Activated CD8-positive, alpha-beta T cell treated with anti-CD3 and anti-CD28 coated beads for 36 hours (primary cell): ENCODE results near the gene CLIP4. TPM values are rescaled to one million over a fixed set of nuclear protein-coding genes. Genes with fewer than 3 reads are reported as not detected.
A peak's percentile ranks its signal among the peaks of the same experiment; 100 is the strongest.

ENCODE experiments used
- ATAC-seq: fragments of 200-7000 bp; cut with Tn5 transposase; one replicate; pipeline ENCODE4 v1.10.0; 2021; ENCODE audit warnings: mild to moderate bottlenecking, moderate library complexity
- CTCF ChIA-PET: fragments of 350-600 bp; sonication (Branson Sonifier 250); formaldehyde crosslinking; loops from one replicate; lab custom pipeline; 2021; ENCODE audit warnings: antibody characterized with exemption; lab: Charles Lee
- POLR2A ChIA-PET: fragments of 350-600 bp; sonication (Branson Sonifier 250); formaldehyde crosslinking; loops from one replicate; lab custom pipeline; 2021; ENCODE audit warnings: antibody characterized with exemption; lab: Charles Lee
- DNase-seq: peaks from one replicate; pipeline ENCODE4 v3.0.0-alpha.2; 2020
- H3K27ac Mint-ChIP-seq: one replicate; pipeline ENCODE4 v1.8.0; 2021; ENCODE audit warnings: mild to moderate bottlenecking, mixed read lengths
- H3K27me3 Mint-ChIP-seq: one replicate; pipeline ENCODE4 v1.8.0; 2021; ENCODE audit warnings: mixed read lengths
- H3K36me3 Mint-ChIP-seq: one replicate; pipeline ENCODE4 v1.8.0; 2021; ENCODE audit warnings: low read depth, mixed read lengths
- H3K4me1 Mint-ChIP-seq: one replicate; pipeline ENCODE4 v1.8.0; 2021; ENCODE audit warnings: low read depth, mixed read lengths
- H3K4me3 Mint-ChIP-seq: one replicate; pipeline ENCODE4 v1.8.0; 2021; ENCODE audit warnings: mild to moderate bottlenecking, moderate library complexity, mixed read lengths
- H3K9me3 Mint-ChIP-seq: one replicate; pipeline ENCODE4 v1.8.0; 2021; ENCODE audit warnings: mixed read lengths
- intact Hi-C: fragments of 100-400 bp; cut with micrococcal nuclease; formaldehyde crosslinking; loops from one replicate; pipeline ENCODE4 v1.10.0; 2022
- total RNA-seq, 2 experiments: library from RNA; stranded (reverse); gene quantifications; one replicate each; pipeline ENCODE4 v1.2.3, GENCODE V29; 2021
- TF ChIP-seq, protein P1 (sequence below): fragments of 200-600 bp; IDR thresholded peaks from one replicate; pipeline ENCODE4 v1.8.0; 2022; ENCODE audit warnings: antibody characterized with exemption, mild to moderate bottlenecking

CLIP4 gene
- total RNA-seq, 2 experiments from 2014 or later = 25.3 to 28.3 TPM

DNA sequence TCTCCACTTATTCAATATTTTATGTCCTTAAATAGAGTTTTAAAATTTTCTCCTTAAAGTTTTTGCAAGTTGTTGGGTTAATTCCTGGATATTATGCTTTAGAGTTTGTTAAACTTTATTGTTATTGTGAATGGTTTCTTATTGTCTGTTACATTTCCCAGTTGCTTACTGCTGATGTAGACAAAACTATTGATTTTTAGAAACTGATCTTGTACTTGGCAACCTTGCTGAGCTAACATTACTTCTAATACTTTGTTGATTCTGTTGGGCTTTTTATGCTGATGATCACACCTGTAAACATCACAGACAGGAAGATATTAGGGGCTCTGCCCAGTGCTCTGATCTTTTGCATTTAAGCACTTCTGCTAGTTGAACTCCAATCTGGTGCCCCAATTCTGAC is 2.8 kb upstream of the CLIP4 start:
- H3K4me3 Mint-ChIP-seq = no peak overlapping the region
- no peak overlapping the region for H3K27ac Mint-ChIP-seq
- ATAC-seq (no peak), DNase-seq (no peak)
- intact Hi-C loops = loop anchor here (10.0 kb wide), 1 partner anchor 98 kb away; no protein-coding TSS in a partner anchor
- POLR2A ChIA-PET = no interaction called here
- TF ChIP-seq, protein P1, sequence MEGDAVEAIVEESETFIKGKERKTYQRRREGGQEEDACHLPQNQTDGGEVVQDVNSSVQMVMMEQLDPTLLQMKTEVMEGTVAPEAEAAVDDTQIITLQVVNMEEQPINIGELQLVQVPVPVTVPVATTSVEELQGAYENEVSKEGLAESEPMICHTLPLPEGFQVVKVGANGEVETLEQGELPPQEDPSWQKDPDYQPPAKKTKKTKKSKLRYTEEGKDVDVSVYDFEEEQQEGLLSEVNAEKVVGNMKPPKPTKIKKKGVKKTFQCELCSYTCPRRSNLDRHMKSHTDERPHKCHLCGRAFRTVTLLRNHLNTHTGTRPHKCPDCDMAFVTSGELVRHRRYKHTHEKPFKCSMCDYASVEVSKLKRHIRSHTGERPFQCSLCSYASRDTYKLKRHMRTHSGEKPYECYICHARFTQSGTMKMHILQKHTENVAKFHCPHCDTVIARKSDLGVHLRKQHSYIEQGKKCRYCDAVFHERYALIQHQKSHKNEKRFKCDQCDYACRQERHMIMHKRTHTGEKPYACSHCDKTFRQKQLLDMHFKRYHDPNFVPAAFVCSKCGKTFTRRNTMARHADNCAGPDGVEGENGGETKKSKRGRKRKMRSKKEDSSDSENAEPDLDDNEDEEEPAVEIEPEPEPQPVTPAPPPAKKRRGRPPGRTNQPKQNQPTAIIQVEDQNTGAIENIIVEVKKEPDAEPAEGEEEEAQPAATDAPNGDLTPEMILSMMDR = no peak
- CTCF ChIA-PET = no interaction called here
- H3K9me3 Mint-ChIP-seq = no peaks in the 10 kb centered on the region
- peaks cover 1% of the 10 kb centered on the region for H3K36me3 Mint-ChIP-seq
- H3K27me3 Mint-ChIP-seq = no peaks in the 10 kb centered on the region
- peaks cover 22% of the 10 kb centered on the region for H3K4me1 Mint-ChIP-seq

DNA sequence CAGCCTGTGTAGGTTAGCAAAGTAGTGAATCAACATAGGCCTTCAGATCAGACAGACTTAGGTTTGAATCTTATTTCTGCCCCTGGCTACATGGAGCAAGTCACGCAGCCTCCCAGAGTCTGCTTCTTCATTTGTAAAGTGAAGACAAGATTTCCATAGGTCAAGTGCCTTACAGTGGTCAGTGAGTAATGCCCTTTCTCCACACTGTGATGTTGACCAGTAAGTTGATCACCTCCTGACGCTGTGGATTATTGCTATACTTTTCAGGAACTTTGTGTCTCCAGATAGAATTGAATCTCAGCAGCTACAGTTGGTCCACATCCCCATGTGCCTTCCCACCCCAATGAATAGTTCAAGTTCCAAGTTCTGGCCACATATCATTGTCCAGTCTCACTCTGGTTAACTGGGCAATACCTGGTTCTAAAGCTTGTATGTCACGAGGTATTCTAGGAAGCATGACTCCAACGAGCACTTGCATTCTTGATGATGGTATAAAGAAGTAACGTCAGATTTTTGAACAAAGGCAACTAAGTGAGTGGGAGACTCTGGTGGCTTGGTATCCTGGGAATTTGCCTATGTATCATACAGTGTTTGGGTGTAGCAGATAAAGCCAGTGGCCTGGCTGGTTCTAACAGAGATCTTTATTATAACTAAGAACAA is 2.1 kb upstream of the CLIP4 start:
- Mint-ChIP-seq H3K27ac (no peak overlapping the region), H3K4me3 (no peak overlapping the region), H3K9me3 (no peaks in the 10 kb centered on the region), H3K4me1 (peaks cover 29% of the 10 kb centered on the region), H3K36me3 (peaks cover 1% of the 10 kb centered on the region), H3K27me3 (no peaks in the 10 kb centered on the region)
- POLR2A ChIA-PET = interaction anchor here (0.8 to 4.5 kb wide), 3 partner anchors 9 to 102 kb away, joined by 3 to 29 read pairs (median 6); no protein-coding TSS in a partner anchor
- ATAC-seq (no peak), DNase-seq (no peak)
- intact Hi-C loops = loop anchor here (10.0 kb wide), 1 partner anchor 98 kb away; no protein-coding TSS in a partner anchor
- TF ChIP-seq, protein P1 = no peak
- CTCF ChIA-PET = interaction anchor here (0.8 to 1.5 kb wide), 2 partner anchors 102 to 154 kb away, joined by 3 read pairs; no protein-coding TSS in a partner anchor

DNA sequence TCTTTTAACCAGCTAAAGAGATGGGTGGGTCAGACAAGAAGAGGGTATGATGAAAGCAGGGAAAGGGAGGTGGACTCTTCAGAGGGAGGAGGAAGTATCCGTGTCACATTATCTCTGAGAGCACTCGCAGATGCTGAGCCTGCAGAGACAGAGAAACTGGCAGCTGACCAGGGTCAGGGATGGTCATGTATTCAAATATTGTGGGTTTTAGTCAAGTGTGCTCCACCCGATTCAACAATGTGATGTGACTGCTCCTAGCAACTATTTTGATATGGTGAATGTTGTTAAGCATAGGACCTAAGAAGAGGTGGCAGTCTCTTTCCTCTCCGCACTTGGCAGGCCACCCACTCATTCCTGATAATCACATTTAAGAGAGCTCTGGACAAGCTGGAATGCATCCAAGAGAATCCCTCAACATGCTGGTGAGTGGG is 1.3 kb upstream of the CLIP4 start:
- Mint-ChIP-seq H3K4me3 (peak overlapping the region; percentile 71), H3K36me3 (peaks cover 1% of the 10 kb centered on the region), H3K27me3 (no peaks in the 10 kb centered on the region), H3K27ac (no peak overlapping the region), H3K4me1 (peaks cover 33% of the 10 kb centered on the region), H3K9me3 (no peaks in the 10 kb centered on the region)
- ATAC-seq (no peak), DNase-seq (no peak)
- ChIA-PET CTCF (interaction anchor here (0.8 to 1.5 kb wide), 2 partner anchors 103 to 155 kb away, joined by 3 read pairs; no protein-coding TSS in a partner anchor), POLR2A (interaction anchor here (0.8 to 4.5 kb wide), 4 partner anchors 9 to 103 kb away, joined by 3 to 29 read pairs (median 8); no protein-coding TSS in a partner anchor)
- intact Hi-C loops = loop anchor here (10.0 kb wide), 1 partner anchor 99 kb away; no protein-coding TSS in a partner anchor
- TF ChIP-seq, protein P1 = no peak

DNA sequence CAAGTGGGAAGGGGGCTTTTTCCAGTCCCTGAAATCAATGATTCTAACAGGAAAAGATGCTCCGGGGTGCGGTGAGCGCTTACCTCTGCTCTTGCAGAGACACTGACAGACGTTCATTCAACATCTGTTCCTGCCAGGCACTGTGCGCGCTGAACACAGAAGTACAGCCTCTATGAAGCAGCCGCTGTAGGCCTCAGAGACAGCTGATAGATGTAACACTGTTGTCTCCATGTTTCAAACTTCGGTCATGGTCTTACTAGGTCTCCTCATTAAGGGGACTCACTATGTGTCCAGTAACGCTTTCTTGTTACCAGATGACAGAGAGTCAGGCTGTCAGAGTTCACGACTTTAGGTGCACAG is 649 bp upstream of the CLIP4 start:
- H3K4me3 Mint-ChIP-seq = peak overlapping the region; percentile 71
- DNase-seq (no peak), ATAC-seq (no peak)
- ChIA-PET POLR2A (interaction anchor here (3.0 to 4.5 kb wide), 3 partner anchors 9 to 104 kb away, joined by 10 to 29 read pairs (median 25); no protein-coding TSS in a partner anchor), CTCF (interaction anchor here (1.5 kb wide), 1 partner anchor 104 kb away, joined by 3 read pairs; no protein-coding TSS in a partner anchor)
- TF ChIP-seq, protein P1 = no peak
- intact Hi-C loops = loop anchor here (10.0 kb wide), 1 partner anchor 100 kb away; no protein-coding TSS in a partner anchor
- H3K9me3 Mint-ChIP-seq = no peaks in the 10 kb centered on the region
- H3K4me1 Mint-ChIP-seq = peaks cover 39% of the 10 kb centered on the region
- no peaks in the 10 kb centered on the region for H3K27me3 Mint-ChIP-seq
- peak overlapping the region; percentile 91 for H3K27ac Mint-ChIP-seq
- peaks cover 1% of the 10 kb centered on the region for H3K36me3 Mint-ChIP-seq
